Measurements from ENCODE around the gene PRKAR1B. TPM values are rescaled to one million over a fixed set of nuclear protein-coding genes. Genes with fewer than 3 reads are reported as not detected.

PRKAR1B gene
- total RNA-seq, 1 donor from 2014 or later: 19.3 TPM

DNA sequence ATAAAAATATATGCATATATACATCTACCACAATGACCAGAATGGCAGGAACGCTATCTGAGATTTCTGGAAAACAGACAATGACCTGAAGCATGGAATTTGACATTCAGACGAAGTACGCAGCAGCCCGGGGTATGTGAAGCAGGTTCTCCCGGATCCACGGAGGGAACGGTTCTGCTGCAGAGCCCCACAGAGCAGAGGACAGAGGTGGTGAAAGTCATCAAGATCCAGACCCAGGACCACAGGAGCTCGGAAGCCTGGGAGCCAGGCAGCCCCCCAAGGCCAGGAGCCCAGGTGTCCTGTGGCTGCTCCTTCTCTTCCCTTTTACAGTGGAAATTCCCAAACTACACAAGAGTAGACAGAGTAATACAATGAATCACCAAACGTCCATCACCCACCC lies 42.7 kb downstream of the PRKAR1B start:
- Histone ChIP-seq H3K9me3 (ENCODE audit: control insufficient read depth in 3 of 3, low read length in 3 of 3) (peaks cover 6 to 10% (median 7%) of the 10 kb centered on the region in 3 donors), H3K9ac (ENCODE audit: low read depth in 1 of 3, low read length in 3 of 3) (no peak overlapping the region)

DNA sequence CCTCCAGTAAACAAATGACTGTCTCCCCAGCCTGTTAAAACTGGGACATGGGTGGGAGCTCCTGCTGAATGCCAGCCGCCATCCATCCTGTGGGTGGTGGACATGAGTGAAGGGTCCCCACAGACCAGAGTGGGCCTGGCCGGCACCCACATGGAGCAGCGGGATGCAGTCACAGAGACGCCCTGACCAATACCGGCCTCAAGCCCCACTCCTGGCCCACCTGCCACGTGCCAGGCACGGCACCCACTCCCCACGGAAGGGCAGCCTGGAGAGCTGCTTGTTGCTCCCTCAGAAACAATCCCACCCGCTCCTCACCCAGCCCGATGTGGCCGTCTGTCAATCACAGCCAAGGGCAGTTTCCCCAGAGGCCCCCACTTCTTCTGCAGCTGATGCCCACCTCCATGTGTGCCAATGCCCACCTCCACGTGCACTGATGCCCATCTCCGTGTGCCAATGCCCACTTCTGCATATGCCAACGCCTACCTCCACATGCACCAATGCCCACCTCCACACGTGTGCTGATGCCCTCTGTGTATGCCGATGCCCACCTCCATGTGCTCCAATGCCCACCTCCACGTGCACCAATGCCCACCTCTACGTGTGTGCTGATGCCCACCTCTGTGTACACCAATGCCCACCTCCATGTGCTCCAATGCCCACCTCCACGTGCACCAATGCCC lies 43.4 kb downstream of the PRKAR1B start:
- H3K4me3 ChIP-seq (ENCODE audit: low read length in 3 of 3): no peak overlapping the region
- peaks cover 0 to 2% (median 0%) of the 10 kb centered on the region in 3 donors for H3K36me3 ChIP-seq (ENCODE audit: control insufficient read depth in 3 of 3, insufficient read depth in 3 of 3, low read length in 3 of 3)
- no peak overlapping the region for H3K9ac ChIP-seq (ENCODE audit: low read depth in 1 of 3, low read length in 3 of 3)
- no peaks in the 10 kb centered on the region for H3K27me3 ChIP-seq (ENCODE audit: control insufficient read depth in 3 of 3, insufficient read depth in 3 of 3, low read length in 3 of 3)
- H3K27ac ChIP-seq (ENCODE audit: low read depth, low read length): no peak overlapping the region
- H3K9me3 ChIP-seq (ENCODE audit: control insufficient read depth in 3 of 3, low read length in 3 of 3): peaks cover 6 to 9% (median 6%) of the 10 kb centered on the region in 3 donors
- H3K4me1 ChIP-seq (ENCODE audit: control insufficient read depth in 3 of 3, insufficient read depth in 3 of 3, low read length in 3 of 3): no peaks in the 10 kb centered on the region

More for the DNA sequence above, 42.7 kb downstream of the PRKAR1B start:
- Histone ChIP-seq H3K4me1 (ENCODE audit: control insufficient read depth in 3 of 3, insufficient read depth in 3 of 3, low read length in 3 of 3) (no peaks in the 10 kb centered on the region), H3K27me3 (ENCODE audit: control insufficient read depth in 3 of 3, insufficient read depth in 3 of 3, low read length in 3 of 3) (no peaks in the 10 kb centered on the region), H3K36me3 (ENCODE audit: control insufficient read depth in 3 of 3, insufficient read depth in 3 of 3, low read length in 3 of 3) (peaks cover 0 to 2% (median 0%) of the 10 kb centered on the region in 3 donors), H3K4me3 (ENCODE audit: low read length in 3 of 3) (no peak overlapping the region), H3K27ac (ENCODE audit: low read depth, low read length) (no peak overlapping the region)

DNA sequence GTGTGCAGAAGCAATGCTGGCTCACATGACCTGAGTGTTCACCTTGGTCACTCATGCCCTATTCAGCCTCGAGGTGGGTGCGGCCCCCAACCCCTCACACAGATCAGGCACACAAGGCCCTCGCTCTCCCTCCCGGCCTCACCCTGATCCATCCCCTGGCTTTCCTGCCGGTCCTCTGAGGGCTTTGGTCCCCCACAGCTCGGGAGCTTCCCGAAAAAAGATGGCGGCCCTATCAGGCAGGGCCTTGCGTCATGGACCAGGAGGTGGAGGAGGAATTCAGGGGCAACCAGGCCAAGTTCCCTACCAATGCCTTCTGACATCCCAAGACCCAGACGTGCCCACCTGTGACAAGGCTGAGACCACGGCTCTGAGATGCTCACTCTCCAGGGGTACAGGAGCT lies 44.3 kb downstream of the PRKAR1B start:
- peaks cover 2 to 6% (median 6%) of the 10 kb centered on the region in 3 donors for H3K9me3 ChIP-seq (ENCODE audit: control insufficient read depth in 3 of 3, low read length in 3 of 3)
- no peak overlapping the region for H3K27ac ChIP-seq (ENCODE audit: low read depth, low read length)
- no peak overlapping the region for H3K9ac ChIP-seq (ENCODE audit: low read depth in 1 of 3, low read length in 3 of 3)
- no peaks in the 10 kb centered on the region for H3K27me3 ChIP-seq (ENCODE audit: control insufficient read depth in 3 of 3, insufficient read depth in 3 of 3, low read length in 3 of 3)
- H3K36me3 ChIP-seq (ENCODE audit: control insufficient read depth in 3 of 3, insufficient read depth in 3 of 3, low read length in 3 of 3): peaks cover 0 to 2% (median 0%) of the 10 kb centered on the region in 3 donors
- H3K4me3 ChIP-seq (ENCODE audit: low read length in 3 of 3): no peak overlapping the region
- H3K4me1 ChIP-seq (ENCODE audit: control insufficient read depth in 3 of 3, insufficient read depth in 3 of 3, low read length in 3 of 3): no peaks in the 10 kb centered on the region

DNA sequence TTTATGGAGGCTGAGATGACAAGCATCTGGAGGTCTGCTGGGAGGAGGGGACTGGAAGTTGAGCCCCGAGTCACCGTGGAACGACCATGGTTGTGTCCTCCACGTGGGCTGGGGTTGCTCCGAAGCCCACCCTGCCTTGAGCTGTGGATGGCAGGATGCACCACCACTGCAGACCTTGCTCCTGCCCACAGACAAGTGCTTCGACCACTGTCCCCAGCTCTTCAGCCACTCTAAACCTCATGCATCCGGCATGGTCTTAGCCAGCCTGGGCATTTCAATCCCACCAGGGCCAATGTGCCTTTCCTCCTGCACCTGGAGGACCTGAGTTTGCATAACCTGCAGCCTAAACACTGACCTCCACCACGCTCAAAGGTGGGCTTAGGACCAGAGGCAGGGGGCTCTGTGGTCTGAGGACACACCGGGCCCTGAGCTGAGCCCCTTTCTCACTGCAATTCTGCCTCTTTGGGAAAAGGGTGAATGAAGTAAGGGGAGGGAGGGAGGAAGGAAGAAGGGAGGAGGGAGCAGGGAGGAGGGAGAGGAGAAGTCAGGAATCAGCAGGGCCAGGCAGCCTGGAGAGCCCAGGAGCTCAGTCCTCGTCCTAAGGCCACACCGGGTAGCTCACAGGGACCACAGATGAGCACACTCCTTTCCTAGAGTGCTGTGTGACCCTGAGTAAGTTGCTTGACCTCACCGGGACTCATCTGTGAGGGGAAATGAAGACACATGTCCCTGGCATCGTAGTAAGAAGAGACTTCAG lies 45.4 kb downstream of the PRKAR1B start:
- Histone ChIP-seq H3K9me3 (ENCODE audit: control insufficient read depth in 3 of 3, low read length in 3 of 3) (peaks cover 2 to 6% (median 3%) of the 10 kb centered on the region in 3 donors), H3K27me3 (ENCODE audit: control insufficient read depth in 3 of 3, insufficient read depth in 3 of 3, low read length in 3 of 3) (no peaks in the 10 kb centered on the region), H3K36me3 (ENCODE audit: control insufficient read depth in 3 of 3, insufficient read depth in 3 of 3, low read length in 3 of 3) (peaks cover 0 to 2% (median 2%) of the 10 kb centered on the region in 3 donors), H3K4me3 (ENCODE audit: low read length in 3 of 3) (no peak overlapping the region), H3K4me1 (ENCODE audit: control insufficient read depth in 3 of 3, insufficient read depth in 3 of 3, low read length in 3 of 3) (no peaks in the 10 kb centered on the region), H3K27ac (ENCODE audit: low read depth, low read length) (no peak overlapping the region), H3K9ac (ENCODE audit: low read depth in 1 of 3, low read length in 3 of 3) (no peak overlapping the region)

DNA sequence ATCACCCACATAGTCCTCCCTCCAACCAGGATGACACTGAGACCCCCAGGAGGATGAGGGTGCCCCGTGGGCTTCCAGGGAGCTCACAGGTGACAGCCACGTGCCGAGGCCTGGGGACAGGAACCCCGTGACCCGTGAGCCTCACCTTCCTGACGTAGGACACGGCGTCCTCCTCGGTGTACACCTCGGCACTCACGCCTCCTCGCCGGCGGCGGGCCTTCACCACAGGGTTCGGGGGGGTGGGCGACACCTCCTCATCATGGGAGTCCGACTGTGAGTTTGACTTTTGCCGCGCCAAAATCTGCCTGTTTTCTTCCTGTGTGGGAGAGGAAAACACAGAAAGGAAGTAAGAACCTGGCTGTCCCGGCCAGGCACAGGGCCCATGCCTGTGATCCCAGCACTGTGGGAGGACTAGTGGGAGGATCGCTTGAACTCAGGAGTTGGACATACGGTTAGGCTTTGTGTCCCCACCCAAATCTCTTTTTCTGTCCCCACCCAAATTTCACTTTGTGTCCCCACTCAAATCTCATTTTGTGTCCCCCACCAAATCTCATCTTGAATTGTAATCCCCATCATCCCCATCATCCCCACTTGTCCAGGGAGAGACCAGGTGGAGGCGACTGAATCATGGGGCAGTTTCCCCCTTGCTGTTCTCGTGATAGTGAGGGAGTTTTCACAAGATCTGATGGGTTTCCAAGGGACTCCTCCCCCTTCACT lies 46.5 kb downstream of the PRKAR1B start:
- Histone ChIP-seq H3K4me3 (ENCODE audit: low read length in 3 of 3) (no peak overlapping the region), H3K9ac (ENCODE audit: low read depth in 1 of 3, low read length in 3 of 3) (no peak overlapping the region), H3K9me3 (ENCODE audit: control insufficient read depth in 3 of 3, low read length in 3 of 3) (peaks cover 0 to 5% (median 2%) of the 10 kb centered on the region in 3 donors), H3K27me3 (ENCODE audit: control insufficient read depth in 3 of 3, insufficient read depth in 3 of 3, low read length in 3 of 3) (no peaks in the 10 kb centered on the region), H3K27ac (ENCODE audit: low read depth, low read length) (no peak overlapping the region), H3K36me3 (ENCODE audit: control insufficient read depth in 3 of 3, insufficient read depth in 3 of 3, low read length in 3 of 3) (peaks cover 0 to 2% (median 2%) of the 10 kb centered on the region in 3 donors), H3K4me1 (ENCODE audit: control insufficient read depth in 3 of 3, insufficient read depth in 3 of 3, low read length in 3 of 3) (no peaks in the 10 kb centered on the region)

DNA sequence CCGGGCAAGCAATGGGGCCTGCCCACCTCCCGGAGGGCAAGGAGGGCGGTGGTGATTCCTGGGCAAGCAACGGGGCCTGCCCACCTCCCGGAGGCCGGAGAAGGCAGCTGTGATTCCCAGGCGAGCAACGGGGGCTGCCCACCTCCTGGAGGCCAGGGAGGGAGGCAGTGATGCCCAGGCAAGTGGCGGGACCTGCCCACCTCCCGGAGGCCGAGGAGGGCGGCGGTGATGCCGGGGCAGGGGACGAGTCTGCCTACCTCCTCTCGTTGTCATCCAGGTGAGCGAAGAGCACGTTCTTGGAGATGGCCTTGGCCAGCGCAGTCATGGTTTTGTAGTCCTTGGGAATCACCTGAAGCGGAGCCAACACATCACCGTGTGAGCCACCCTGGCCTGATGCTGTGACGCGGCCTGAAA lies 50.1 kb downstream of the PRKAR1B start:
- Histone ChIP-seq H3K4me3 (ENCODE audit: low read length in 3 of 3) (no peak overlapping the region), H3K4me1 (ENCODE audit: control insufficient read depth in 3 of 3, insufficient read depth in 3 of 3, low read length in 3 of 3) (no peaks in the 10 kb centered on the region), H3K9ac (ENCODE audit: low read depth in 1 of 3, low read length in 3 of 3) (no peak overlapping the region), H3K27me3 (ENCODE audit: control insufficient read depth in 3 of 3, insufficient read depth in 3 of 3, low read length in 3 of 3) (no peaks in the 10 kb centered on the region), H3K36me3 (ENCODE audit: control insufficient read depth in 3 of 3, insufficient read depth in 3 of 3, low read length in 3 of 3) (peaks cover 0 to 2% (median 2%) of the 10 kb centered on the region in 3 donors), H3K9me3 (ENCODE audit: control insufficient read depth in 3 of 3, low read length in 3 of 3) (no peaks in the 10 kb centered on the region), H3K27ac (ENCODE audit: low read depth, low read length) (no peak overlapping the region)

DNA sequence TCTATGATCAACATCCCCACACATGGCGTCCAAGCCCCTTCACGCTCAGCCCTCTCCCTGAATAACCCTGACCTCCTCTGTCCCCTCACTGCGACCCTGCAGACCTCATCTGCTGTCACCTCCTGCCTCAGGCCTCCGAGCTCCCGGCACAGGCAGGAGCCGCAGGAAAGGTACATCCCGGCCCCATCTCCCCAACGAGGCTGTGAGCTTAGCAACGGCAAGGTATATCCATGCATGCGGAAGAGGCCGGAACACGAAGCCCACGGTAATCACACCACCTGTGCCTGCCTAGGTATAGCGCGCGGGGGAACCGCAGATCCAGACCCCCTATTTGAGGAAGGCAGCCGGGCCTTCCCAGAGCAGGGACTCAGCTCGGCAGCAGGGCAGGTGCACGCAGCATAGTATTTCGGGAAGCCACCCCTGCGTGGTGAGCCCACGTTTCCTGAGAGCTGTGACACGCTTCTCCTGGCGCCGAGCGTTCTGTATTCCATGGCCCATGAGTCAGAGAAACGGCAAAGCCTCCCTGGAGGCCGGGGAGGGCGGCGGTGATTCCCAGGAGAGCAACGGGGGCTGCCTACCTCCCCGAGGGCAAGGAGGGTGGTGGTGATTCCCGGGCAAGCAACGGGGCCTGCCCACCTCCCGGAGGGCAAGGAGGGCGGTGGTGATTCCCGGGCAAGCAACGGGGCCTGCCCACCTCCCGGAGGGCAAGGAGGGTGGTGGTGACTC lies 50.7 kb downstream of the PRKAR1B start:
- peaks cover 0 to 2% (median 2%) of the 10 kb centered on the region in 3 donors for H3K36me3 ChIP-seq (ENCODE audit: control insufficient read depth in 3 of 3, insufficient read depth in 3 of 3, low read length in 3 of 3)
- H3K9ac ChIP-seq (ENCODE audit: low read depth in 1 of 3, low read length in 3 of 3): no peak overlapping the region
- H3K9me3 ChIP-seq (ENCODE audit: control insufficient read depth in 3 of 3, low read length in 3 of 3): no peaks in the 10 kb centered on the region
- no peaks in the 10 kb centered on the region for H3K27me3 ChIP-seq (ENCODE audit: control insufficient read depth in 3 of 3, insufficient read depth in 3 of 3, low read length in 3 of 3)
- H3K4me1 ChIP-seq (ENCODE audit: control insufficient read depth in 3 of 3, insufficient read depth in 3 of 3, low read length in 3 of 3): no peaks in the 10 kb centered on the region
- H3K27ac ChIP-seq (ENCODE audit: low read depth, low read length): no peak overlapping the region
- no peak overlapping the region for H3K4me3 ChIP-seq (ENCODE audit: low read length in 3 of 3)

DNA sequence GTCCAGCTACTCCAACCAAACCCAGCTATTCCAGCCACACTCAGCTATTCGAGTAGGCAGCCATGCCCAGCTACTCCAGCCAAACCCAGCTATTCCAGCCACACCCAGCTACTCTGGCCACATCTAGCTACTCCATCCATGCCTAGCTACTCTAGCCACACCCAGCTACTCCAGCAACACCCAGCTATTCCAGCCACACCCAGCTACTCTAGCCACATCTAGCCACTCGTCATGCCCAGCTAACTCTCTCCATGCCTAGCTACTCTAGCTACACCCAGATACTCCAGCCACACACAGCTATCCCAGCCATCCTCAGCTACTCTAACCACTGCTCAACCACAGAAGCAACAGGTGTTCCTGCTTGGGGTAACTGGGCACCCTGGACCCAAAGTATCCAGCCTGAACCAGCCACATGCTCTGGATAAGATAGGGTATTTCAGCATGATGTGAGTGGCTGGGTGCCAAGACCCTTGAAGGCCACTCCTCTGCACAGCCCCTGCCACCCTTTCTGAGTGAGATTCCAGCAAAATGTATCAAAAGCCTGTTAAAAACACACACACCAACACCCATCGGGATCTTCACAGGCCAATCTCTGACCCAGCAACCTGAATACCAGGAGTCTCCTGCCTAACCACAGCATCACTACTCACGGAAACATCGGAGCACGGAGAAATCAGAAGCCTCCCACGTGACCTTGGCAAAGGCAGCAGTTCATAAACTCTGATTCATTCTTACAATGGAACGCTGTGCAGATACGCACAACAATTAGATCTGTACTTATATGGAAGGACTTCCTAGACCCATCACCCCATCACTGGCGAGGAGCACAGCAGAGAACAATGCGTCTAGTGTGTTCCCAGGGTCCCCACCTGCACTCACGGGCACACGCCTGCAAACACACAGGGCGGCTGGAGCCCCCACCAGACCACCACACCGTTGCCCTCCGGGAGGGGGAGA lies 52.3 kb downstream of the PRKAR1B start:
- Histone ChIP-seq H3K27me3 (ENCODE audit: control insufficient read depth in 3 of 3, insufficient read depth in 3 of 3, low read length in 3 of 3) (no peaks in the 10 kb centered on the region), H3K9ac (ENCODE audit: low read depth in 1 of 3, low read length in 3 of 3) (no peak overlapping the region), H3K4me3 (ENCODE audit: low read length in 3 of 3) (no peak overlapping the region), H3K27ac (ENCODE audit: low read depth, low read length) (no peak overlapping the region), H3K4me1 (ENCODE audit: control insufficient read depth in 3 of 3, insufficient read depth in 3 of 3, low read length in 3 of 3) (no peaks in the 10 kb centered on the region), H3K36me3 (ENCODE audit: control insufficient read depth in 3 of 3, insufficient read depth in 3 of 3, low read length in 3 of 3) (peaks cover 0 to 2% (median 2%) of the 10 kb centered on the region in 3 donors), H3K9me3 (ENCODE audit: control insufficient read depth in 3 of 3, low read length in 3 of 3) (no peaks in the 10 kb centered on the region)
